WTC11 (cell line): ENCODE measurements around the gene CARD11. TPM values are rescaled to one million over a fixed set of nuclear protein-coding genes. Genes with fewer than 3 reads are reported as not detected.

Experiments used
- ATAC-seq: fragments of 200-7000 bp; cut with Tn5 transposase; 2 replicates; pipeline ENCODE4 v1.10.0; 2021; ENCODE audit warnings: mild to moderate bottlenecking, moderate library complexity
- CTCF ChIA-PET: fragments of 300-600 bp; sonication (Branson Sonifier 250); formaldehyde crosslinking; loops from one replicate; lab custom pipeline; 2021; ENCODE audit warnings: antibody characterized with exemption; lab: Charles Lee
- POLR2A ChIA-PET: fragments of 350-600 bp; sonication (Branson Sonifier 250); formaldehyde crosslinking; loops from one replicate; lab custom pipeline; 2021; ENCODE audit warnings: antibody characterized with exemption; lab: Charles Lee
- DNase-seq: peaks from one replicate; pipeline ENCODE4 v3.0.0; 2021; ENCODE audit warnings: low spot score
- H3K27ac Mint-ChIP-seq: 2 replicates; pipeline ENCODE4 v1.8.0; 2021; ENCODE audit warnings: mixed read lengths
- H3K27me3 Mint-ChIP-seq: 2 replicates; pipeline ENCODE4 v1.8.0; 2021; ENCODE audit warnings: low read depth, mild to moderate bottlenecking, moderate library complexity, mixed read lengths
- H3K36me3 Mint-ChIP-seq: 2 replicates; pipeline ENCODE4 v1.8.0; 2021; ENCODE audit warnings: mixed read lengths
- H3K4me1 Mint-ChIP-seq: 2 replicates; pipeline ENCODE4 v1.8.0; 2022; ENCODE audit warnings: mixed read lengths
- H3K4me3 Mint-ChIP-seq: 2 replicates; pipeline ENCODE4 v1.8.0; 2021; ENCODE audit warnings: mild to moderate bottlenecking, moderate library complexity, mixed read lengths
- H3K9me3 Mint-ChIP-seq: 2 replicates; pipeline ENCODE4 v1.8.0; 2021; ENCODE audit warnings: mixed read lengths
- ATF1 ChIP-seq: sonication (generic); formaldehyde crosslinking; IDR thresholded peaks from 2 replicates; pipeline ENCODE4 v1.8.1; 2023; ENCODE audit warnings: mild to moderate bottlenecking, moderate library complexity, missing genetic modification reagents
- CREB1 ChIP-seq: sonication (generic); formaldehyde crosslinking; IDR thresholded peaks from 2 replicates; pipeline ENCODE4 v1.8.0; 2023; ENCODE audit warnings: mild to moderate bottlenecking, missing genetic modification reagents
- CTCF ChIP-seq: fragments of 200-600 bp; IDR thresholded peaks from 2 replicates; pipeline ENCODE4 v1.8.0; 2022; ENCODE audit warnings: antibody characterized with exemption
- E2F1 ChIP-seq: sonication (generic); formaldehyde crosslinking; IDR thresholded peaks from 2 replicates; pipeline ENCODE4 v1.8.0; 2022; ENCODE audit warnings: mild to moderate bottlenecking, missing genetic modification reagents
- ETV6 ChIP-seq: sonication (generic); formaldehyde crosslinking; IDR thresholded peaks from 2 replicates; pipeline ENCODE4 v1.8.1; 2022; ENCODE audit warnings: mild to moderate bottlenecking, missing genetic modification reagents
- FOXP1 ChIP-seq: sonication (generic); formaldehyde crosslinking; IDR thresholded peaks from 2 replicates; pipeline ENCODE4 v1.8.0; 2022; ENCODE audit warnings: missing genetic modification reagents, mild to moderate bottlenecking, moderate library complexity, borderline replicate concordance
- GTF2I ChIP-seq: fragments of 250-450 bp; sonication (Bioruptor Pico); conservative IDR thresholded peaks from 2 replicates; pipeline ENCODE4 v1.4.0; 2021; ENCODE audit warnings: mild to moderate bottlenecking
- PREB ChIP-seq: sonication (generic); formaldehyde crosslinking; IDR thresholded peaks from 2 replicates; pipeline ENCODE4 v1.8.1; 2022; ENCODE audit warnings: mild to moderate bottlenecking, missing genetic modification reagents, moderate library complexity, borderline replicate concordance
- SOX15 ChIP-seq: fragments of 250-450 bp; sonication (Bioruptor Pico); IDR thresholded peaks from 2 replicates; pipeline ENCODE4 v1.9.0; 2021; ENCODE audit warnings: mild to moderate bottlenecking
- ZBTB43 ChIP-seq: sonication (generic); formaldehyde crosslinking; IDR thresholded peaks from 2 replicates; pipeline ENCODE4 v1.8.1; 2023; ENCODE audit warnings: mild to moderate bottlenecking, missing genetic modification reagents
- ZNF138 ChIP-seq: sonication (generic); formaldehyde crosslinking; conservative IDR thresholded peaks from 2 replicates; pipeline ENCODE4 v1.8.1; 2022; ENCODE audit warnings: mild to moderate bottlenecking, moderate library complexity, missing genetic modification reagents
- ZNF232 ChIP-seq: sonication (generic); formaldehyde crosslinking; IDR thresholded peaks from 2 replicates; pipeline ENCODE4 v1.8.0; 2022; ENCODE audit warnings: mild to moderate bottlenecking, missing genetic modification reagents
- ZNF263 ChIP-seq: sonication (generic); formaldehyde crosslinking; IDR thresholded peaks from 2 replicates; pipeline ENCODE4 v1.8.1; 2022; ENCODE audit warnings: low read depth, mild to moderate bottlenecking, moderate library complexity, missing genetic modification reagents
- ZNF281 ChIP-seq: sonication (generic); formaldehyde crosslinking; IDR thresholded peaks from 2 replicates; pipeline ENCODE4 v1.8.0; 2023; ENCODE audit warnings: mild to moderate bottlenecking, missing genetic modification reagents
- ZNF425 ChIP-seq: fragments of 250-450 bp; sonication (Bioruptor Pico); conservative IDR thresholded peaks from 2 replicates; pipeline ENCODE4 v1.9.0; 2021; ENCODE audit warnings: mild to moderate bottlenecking
- ZNF512 ChIP-seq: sonication (generic); formaldehyde crosslinking; IDR thresholded peaks from 2 replicates; pipeline ENCODE4 v1.8.1; 2022; ENCODE audit warnings: missing genetic modification reagents, borderline replicate concordance
- ZNF532 ChIP-seq: fragments of 250-450 bp; sonication (Bioruptor Pico); IDR thresholded peaks from 2 replicates; pipeline ENCODE4 v1.9.0; 2021; ENCODE audit warnings: mild to moderate bottlenecking, borderline replicate concordance
- total RNA-seq: library from RNA; stranded (reverse); gene quantifications from 3 replicates; pipeline ENCODE4 v1.2.3, GENCODE V29; 2021

The CARD11 gene
- total RNA-seq, 1 experiment from 2014 or later = 40.8 TPM

GRCh38 chr7:3011211-3011852, 32.3 kb downstream of the CARD11 start:
- CTCF ChIA-PET = no interaction called here
- TF ChIP-seq ZNF232 (CRISPR knock-in tag) (no peak), SOX15 (CRISPR knock-in tag) (no peak), ATF1 (CRISPR knock-in tag) (no peak), ZBTB43 (CRISPR knock-in tag) (no peak), GTF2I (CRISPR knock-in tag) (no peak), CTCF (no peak), ZNF425 (CRISPR knock-in tag) (no peak), ZNF281 (CRISPR knock-in tag) (no peak), ZNF512 (CRISPR knock-in tag) (no peak), CREB1 (CRISPR knock-in tag) (no peak), ZNF532 (CRISPR knock-in tag) (no peak), ZNF263 (CRISPR knock-in tag) (no peak), ETV6 (no peak), ZNF138 (no peak), PREB (CRISPR knock-in tag) (no peak), FOXP1 (CRISPR knock-in tag) (no peak), E2F1 (CRISPR knock-in tag) (no peak)
- POLR2A ChIA-PET = no interaction called here
- no peak for ATAC-seq
- Mint-ChIP-seq H3K9me3 (0 out of 2 replicates have a peak, but pooled peaks cover 6% of the 10 kb centered on the region), H3K27ac (no peak overlapping the region), H3K4me1 (no peaks in the 10 kb centered on the region), H3K27me3 (no peaks in the 10 kb centered on the region), H3K36me3 (peaks cover 6% of the 10 kb centered on the region), H3K4me3 (no peak overlapping the region)
- DNase-seq = no peak
